ENCODE results near the gene PPIP5K1. TPM values are rescaled to one million over a fixed set of nuclear protein-coding genes. Genes with fewer than 3 reads are reported as not detected.

The PPIP5K1 gene
- total and polyA plus RNA-seq, 9 of the 15 experiments (the other 6 are each of a cell fraction or from before 2014, with no cell fraction given), result 2.5 to 74.6 (median 35.1) TPM

- no peak; the same call in 1 of the 2 replicates for TF ChIP-seq ZBTB1 (CRISPR knock-in tag; IDR thresholded peaks at IDR 0.05; ENCODE audit: borderline replicate concordance, low read depth)
- peak; percentile 40; the same call in 1 of the 2 replicates for TF ChIP-seq RB1 (IDR thresholded peaks at IDR 0.05; ENCODE audit: low read depth)
- TF ChIP-seq MEIS2 (IDR thresholded peaks at IDR 0.05; ENCODE audit: partially characterized antibody), result no peak
- TF ChIP-seq XRCC4 (IDR thresholded peaks at IDR 0.05; ENCODE audit: extremely low read depth, insufficient read depth, insufficient read length), result no peak
- TF ChIP-seq RAD21 (CRISPR knock-in tag; conservative IDR thresholded peaks at IDR 0.05 in 1 of 2, IDR thresholded peaks at IDR 0.05 in 1 of 2), result peak; percentile 54 to 72
- no peak for TF ChIP-seq ETV5 (CRISPR knock-in tag; IDR thresholded peaks at IDR 0.05; ENCODE audit: low read depth)
- no peak for TF ChIP-seq HMGN3 (IDR thresholded peaks at IDR 0.05; ENCODE audit: borderline replicate concordance, extremely low read depth, insufficient read length, low read depth, low read length)
- no peak for TF ChIP-seq TFE3 (CRISPR knock-in tag; IDR thresholded peaks at IDR 0.05)
- no peak for TF ChIP-seq ZNF316 (IDR thresholded peaks at IDR 0.05)
- no peak for TF ChIP-seq ZNF217 (CRISPR knock-in tag; IDR thresholded peaks at IDR 0.05)
- TF ChIP-seq ZNF444 (CRISPR knock-in tag; IDR thresholded peaks at IDR 0.05), result no peak
- TF ChIP-seq EHMT2 (IDR thresholded peaks at IDR 0.05), result no peak
- no peak for TF ChIP-seq IFI16 (CRISPR knock-in tag; IDR thresholded peaks at IDR 0.05)
- no peak for TF ChIP-seq CHAMP1 (IDR thresholded peaks at IDR 0.05)
- TF ChIP-seq RFX1 (IDR thresholded peaks at IDR 0.05), result no peak
- TF ChIP-seq SMAD3 (CRISPR knock-in tag; conservative IDR thresholded peaks at IDR 0.05), result no peak
- peak; percentile 70; the same call in 1 of the 2 replicates for TF ChIP-seq ZNF24 (IDR thresholded peaks at IDR 0.05)
- TF ChIP-seq CUX1 (CRISPR knock-in tag; IDR thresholded peaks at IDR 0.05), result no peak
- TF ChIP-seq ZNF778 (CRISPR knock-in tag; IDR thresholded peaks at IDR 0.05), result no peak
Measured at GRCh38 chr15:43511012-43511885, 78.8 kb downstream of the PPIP5K1 start (continued).

All from K562 (cell line).